Upper lobe of left lung (tissue), 4 donors: Measurements from ENCODE around the gene MYO3B.
"Not testable (repeated sequence)": the region's sequence is repeated elsewhere in the genome, so short reads cannot be mapped to it uniquely, and the experiment has no call there.

Experiments
- CTCF ChIP-seq, 6 experiments: fragments of 450-650 bp in 4 of 6; fragments of 200-600 bp in 2 of 6; sonication (generic) in 2 of 6; IDR thresholded peaks; one replicate each; pipeline ENCODE4 v1.5.1; 2016 to 2019; ENCODE audit warnings: antibody characterized with exemption in 6 of 6
- EP300 ChIP-seq, 4 donors: sonication (generic); formaldehyde crosslinking; IDR thresholded peaks; one replicate each; pipeline ENCODE4 v1.5.1; 2017; ENCODE audit warnings: antibody characterized with exemption in 4 of 4, control low read depth in 2 of 4
- POLR2A ChIP-seq, 4 donors: fragments of 450-650 bp; IDR thresholded peaks; one replicate each; pipeline ENCODE4 v1.5.1; 2016 to 2017; ENCODE audit warnings: antibody characterized with exemption in 4 of 4, mild to moderate bottlenecking in 2 of 4
- POLR2AphosphoS5 ChIP-seq, 2 donors: sonication (generic); formaldehyde crosslinking; IDR thresholded peaks; one replicate each; pipeline ENCODE4 v1.5.1; 2017; ENCODE audit warnings: antibody characterized with exemption in 2 of 2

- not testable (repeated sequence) for TF ChIP-seq EP300, CTCF, POLR2A, POLR2AphosphoS5 (IDR thresholded peaks at IDR 0.05)
Measured at GRCh38 chr2:170279615-170280014, 101.7 kb downstream of the MYO3B start.
